Stimulated activated CD4-positive, alpha-beta T cell treated with anti-CD3 and anti-CD28 coated beads, TNF-alpha, amount 100 ng/mL, for 48 hours (primary cell): ENCODE measurements around the gene RUFY3.
A peak's percentile ranks its signal among the peaks of the same experiment; 100 is the strongest.

Source experiments
- DNase-seq, 3 donors: peaks; one replicate each; pipeline ENCODE4 v3.0.0-alpha.2; 2020; ENCODE audit warnings: low read depth in 3 of 3

RUFY3 gene

DNA sequence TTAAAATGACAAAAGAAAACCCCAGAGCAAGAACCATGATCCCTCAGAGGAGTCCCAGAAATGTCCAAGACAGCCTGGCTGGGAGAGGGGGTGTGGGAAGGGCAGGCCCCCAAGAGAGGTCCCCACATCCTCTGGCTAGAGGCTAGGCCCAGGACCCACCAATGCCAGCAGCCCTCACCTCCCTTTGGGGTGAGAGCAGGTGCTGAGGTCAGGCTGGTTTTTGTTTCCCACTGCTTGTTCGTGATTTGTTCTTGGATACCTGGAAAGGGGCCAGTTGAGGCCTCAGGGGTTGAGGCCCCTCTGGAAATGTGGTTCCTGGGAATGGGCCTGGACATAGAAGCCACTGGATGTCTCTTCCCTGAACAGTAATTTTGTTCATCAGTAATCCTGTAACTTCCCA, 120.2 kb downstream of the RUFY3 start:
- no peak for DNase-seq

DNA sequence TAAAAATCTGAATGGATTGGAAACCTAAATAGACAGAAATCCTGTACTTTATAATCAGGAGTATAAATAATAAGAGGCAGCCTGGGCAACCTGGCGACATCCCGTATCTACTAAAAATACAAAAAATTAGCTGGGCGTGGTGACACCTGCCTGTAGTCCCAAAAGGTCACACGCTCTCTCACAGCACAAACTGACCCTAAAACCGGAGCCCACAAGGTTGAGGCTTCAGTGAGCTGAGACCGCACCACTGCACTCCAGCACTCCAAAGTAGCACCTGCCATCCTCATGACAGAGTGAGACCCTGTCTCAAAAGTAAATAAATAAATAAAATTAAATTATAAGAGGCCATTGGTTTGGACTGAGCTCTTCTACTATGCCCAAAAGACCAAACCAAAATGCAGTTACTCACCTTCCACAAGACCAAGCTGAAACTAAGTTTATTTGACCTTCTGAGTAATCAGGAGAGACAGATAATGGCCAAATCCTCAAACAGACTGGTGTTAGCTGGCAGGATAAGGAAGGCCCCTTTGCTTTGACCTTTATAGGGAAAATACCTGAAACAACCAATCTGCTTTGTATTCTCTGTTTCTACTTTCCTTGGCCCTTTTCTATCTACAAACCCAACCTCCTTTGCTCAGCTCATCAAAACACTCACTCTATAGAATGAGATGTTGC, 121.1 kb downstream of the RUFY3 start:
- DNase-seq, result no peak

DNA sequence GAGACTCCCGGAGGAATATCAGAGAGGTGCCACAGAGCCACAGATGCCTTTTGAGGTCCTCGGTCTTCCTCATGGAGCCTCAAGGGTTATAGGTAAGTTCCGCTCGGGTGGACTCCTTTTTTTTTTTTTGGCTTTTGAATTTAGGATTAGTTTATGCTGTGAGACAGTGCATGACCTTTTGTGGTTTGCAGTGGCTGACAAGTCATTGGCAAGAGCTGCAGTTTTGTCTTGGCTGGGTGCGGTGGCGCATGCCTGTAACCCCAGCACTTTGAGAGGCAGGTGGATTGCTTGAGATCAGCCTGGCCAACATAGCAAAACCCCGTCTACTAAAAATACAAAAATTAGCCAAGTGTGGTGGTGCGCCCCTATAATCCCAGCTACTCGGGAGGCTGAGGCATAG, 122.4 kb downstream of the RUFY3 start:
- DNase-seq, result peak in 1 of 3 donors; percentile 15

DNA sequence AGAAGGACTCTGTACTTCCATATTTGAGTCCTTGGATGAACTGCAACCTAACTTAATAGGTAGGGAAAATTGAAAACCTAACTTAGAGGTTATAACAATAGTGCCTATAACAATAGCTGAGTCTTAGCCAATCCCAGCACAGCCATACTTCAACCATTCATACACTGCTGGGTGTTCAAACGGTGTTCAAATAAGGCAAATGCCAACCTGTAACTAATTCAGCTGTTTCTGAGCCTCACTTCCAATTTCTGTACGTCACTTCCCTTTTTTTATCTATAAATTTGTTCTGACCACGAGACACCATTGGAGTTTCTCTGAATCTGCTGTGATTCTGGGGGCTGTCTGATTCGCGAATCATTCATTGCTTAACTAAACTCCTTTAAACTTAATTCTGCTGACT, 127.5 kb downstream of the RUFY3 start:
- no peak for DNase-seq

DNA sequence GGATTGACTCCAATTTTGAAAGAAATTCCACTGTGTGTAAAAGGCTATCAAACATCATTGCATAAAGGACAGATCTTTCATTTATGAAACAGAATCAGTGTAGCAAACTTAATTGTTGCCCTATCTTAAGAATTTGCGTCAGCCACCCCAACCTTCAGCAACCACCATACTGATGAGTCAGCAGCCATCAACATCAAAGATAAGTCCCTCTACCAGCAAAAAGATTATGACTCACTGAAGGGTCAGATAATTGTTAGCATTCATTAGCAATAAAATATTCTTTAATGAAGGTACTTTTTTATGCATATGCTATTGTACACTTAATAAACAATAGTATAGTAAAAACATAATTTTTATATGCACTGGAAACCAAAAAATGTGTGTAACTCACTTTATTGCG, 133.7 kb downstream of the RUFY3 start:
- DNase-seq, result no peak
